ENCODE results near the gene NF1.

NF1 gene

DNA sequence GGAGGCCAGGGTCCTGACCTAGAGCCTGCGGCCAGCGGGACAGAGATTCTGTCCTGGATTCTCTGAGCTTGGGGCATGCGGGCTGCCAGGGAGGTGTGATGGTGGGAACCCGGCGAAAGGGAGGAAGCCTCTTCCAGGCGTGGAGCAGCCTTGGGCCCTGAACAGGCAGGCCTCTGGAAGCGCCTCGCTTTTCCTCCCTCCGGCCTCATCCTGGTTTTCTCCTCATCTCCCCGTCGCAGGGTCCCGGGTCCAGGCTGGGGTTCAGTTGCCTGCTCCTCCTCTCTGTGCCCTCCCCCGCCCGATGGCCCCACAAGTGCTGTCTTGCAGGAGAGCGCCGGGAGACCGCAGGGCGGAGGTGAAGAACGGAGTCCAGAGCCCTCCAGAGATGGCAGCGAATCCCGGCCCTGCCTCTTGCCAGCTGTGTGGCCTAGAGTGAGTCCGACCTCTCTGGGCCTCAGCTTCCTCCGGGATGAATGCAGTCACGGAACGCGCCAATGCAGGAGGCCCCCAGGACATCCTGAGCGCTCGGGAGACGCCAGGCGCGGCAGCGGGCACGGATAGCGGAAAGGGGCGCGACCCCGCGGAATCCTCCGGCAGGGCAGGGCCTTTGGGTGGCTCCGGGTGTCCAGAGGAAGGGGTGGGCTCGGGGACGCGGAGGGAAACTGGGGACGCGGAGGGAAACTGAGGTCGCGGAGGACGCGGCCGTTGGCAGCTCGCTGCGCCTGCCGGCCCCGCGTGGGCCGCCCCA is 296.1 kb downstream of the NF1 start:
- no peak for DNase-seq

DNA sequence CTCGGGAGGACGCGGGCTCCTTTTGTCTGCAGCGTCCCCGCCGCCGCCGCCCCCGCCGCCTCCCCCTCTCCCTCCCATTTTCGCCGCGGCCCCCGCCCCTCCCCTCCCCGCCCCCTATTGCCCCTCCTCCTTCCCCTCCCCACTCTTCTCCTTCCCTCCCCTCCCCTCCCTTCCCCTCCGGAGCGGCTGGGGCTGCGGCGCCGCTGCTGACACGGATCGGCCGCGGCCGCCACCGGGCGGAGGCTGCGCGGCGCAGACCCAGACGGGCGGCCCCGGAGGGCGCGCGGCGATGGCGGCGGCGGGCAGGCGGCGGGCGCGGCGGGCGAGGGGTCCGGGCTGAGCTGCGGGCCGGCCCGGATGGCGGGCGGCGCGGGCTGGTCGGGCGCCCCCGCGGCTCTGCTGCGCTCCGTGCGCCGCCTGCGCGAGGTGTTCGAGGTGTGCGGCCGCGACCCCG is 296.7 kb downstream of the NF1 start, which contains the start of gene RAB11FIP4:
TSS of gene RAB11FIP4 (plus strand) at position 180 of the 454 bp plus-strand sequence. CDS start at position 358, 178 bp downstream.
- no peak for DNase-seq

DNA sequence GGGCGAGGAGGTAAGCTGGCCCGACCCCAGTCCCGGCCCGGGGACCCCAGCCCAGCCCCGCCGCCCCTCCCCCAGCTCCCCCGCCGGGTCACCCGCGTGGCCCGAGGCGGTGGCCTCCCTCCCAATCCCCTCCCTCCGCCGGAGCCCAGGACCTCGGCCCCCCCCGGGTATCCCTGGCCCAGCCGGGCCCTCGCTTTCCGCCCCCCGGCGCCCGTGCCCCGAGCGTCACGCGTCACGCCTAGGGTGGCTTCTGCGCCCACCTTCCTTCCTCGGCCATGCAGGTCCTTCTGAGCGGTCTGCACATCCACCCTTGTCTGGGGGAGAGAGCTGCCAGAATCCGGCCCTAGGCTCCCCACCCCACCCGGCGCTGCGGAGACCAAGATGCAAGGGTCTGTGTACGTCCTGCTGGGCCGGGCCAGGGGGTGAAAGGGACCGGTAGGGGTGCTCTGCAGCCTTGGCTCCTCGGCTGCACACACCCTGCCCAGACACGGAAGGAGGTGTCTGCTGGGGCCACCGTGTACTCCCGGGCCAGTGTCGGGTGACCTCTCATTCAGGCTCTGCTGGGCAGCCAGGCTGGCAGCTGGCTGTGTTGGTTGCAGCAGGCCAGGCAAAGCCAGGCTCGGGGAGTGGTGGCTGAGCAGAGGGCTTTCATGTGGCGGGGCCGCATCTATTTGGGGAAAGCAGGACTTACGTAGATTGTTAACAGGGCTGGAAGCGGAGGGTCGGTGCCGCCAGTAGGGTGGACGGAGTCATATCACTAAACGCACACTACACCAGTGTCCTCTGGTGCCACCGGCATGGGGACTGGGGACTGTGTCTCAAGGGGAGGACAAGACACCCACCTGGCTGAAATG is 297.5 kb downstream of the NF1 start:
- no peak for DNase-seq

DNA sequence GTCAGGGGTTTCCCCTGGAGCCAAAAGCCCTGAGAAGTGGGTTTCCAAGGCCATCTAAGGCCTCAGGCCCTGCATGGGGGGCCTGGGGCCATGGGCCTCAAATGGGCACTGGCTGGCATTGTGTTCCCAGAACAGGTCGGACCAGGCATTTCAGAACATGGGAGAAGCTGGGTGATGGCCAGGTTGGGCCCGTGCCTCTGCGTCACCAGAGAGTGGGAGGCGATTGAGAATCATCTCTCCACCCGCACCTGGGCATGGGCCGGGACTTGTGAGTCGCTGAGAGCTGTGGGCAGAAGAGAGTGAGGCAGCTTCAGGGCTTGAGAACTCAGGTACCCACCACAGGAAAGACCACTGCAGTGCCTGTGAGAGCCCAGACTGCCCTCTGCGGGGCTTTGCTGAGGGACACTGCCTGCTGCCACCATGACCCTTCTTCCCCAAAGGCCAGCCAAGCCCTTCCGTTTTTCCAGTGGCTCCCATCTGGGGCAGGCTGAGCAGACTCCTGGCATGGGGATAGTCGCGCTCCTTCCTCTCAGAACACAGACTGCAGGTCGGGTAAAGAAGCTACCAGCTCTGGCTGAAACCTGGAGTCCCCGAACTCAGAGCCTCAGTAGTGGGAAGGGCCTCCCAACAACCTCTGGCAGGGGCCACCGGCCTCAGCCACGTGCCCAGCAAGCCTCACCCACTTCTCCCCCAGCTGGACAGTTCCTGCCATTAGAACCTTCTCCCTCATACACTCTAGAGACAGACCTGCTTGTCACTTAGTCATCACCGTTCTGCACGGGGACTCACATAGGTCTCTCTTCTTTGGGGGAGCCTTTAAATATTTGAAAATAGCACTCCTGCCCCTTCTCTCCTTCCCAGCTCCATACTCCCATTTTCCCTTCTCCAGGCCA is 298.3 kb downstream of the NF1 start:
- DNase-seq: no peak

DNA sequence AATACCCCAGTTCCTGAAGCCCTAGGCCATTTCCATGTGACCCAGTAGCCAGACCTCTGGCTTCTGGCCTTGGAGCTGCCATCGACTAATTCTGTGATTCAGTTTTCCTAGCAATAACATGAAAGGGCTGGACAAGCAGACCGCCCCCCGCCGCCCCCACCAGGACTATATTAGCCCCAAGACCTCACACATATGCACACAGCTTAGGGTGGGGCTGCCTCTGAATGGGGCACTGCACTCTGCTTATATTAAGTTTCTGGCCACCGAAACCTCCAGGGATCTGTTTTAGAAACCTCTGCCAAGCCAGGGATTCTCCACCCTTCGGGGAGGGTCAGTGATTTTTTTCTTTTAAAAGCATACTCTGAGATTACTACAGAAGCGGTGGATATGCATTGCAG is 299.0 kb downstream of the NF1 start:
- DNase-seq: no peak

DNA sequence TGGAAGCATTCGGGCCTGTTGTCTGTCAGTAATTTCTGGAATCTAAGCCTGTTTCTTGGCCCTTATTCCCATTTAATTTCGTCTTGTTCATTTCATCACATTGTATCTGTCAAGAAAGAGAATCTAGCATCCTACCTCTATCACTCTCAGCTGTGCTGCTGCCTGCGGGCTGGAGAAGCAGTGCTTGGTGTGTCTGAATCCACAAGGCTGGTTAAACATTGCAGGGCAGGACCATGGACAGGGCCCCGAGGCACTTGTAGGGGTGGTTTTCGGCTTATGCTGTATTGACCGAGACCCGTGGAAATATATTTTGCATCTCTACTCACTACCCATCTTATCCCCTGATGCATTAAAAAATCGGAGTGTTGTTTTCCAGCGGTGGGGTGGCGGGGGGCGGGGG is 299.8 kb downstream of the NF1 start:
- DNase-seq: peak; percentile 12

DNA sequence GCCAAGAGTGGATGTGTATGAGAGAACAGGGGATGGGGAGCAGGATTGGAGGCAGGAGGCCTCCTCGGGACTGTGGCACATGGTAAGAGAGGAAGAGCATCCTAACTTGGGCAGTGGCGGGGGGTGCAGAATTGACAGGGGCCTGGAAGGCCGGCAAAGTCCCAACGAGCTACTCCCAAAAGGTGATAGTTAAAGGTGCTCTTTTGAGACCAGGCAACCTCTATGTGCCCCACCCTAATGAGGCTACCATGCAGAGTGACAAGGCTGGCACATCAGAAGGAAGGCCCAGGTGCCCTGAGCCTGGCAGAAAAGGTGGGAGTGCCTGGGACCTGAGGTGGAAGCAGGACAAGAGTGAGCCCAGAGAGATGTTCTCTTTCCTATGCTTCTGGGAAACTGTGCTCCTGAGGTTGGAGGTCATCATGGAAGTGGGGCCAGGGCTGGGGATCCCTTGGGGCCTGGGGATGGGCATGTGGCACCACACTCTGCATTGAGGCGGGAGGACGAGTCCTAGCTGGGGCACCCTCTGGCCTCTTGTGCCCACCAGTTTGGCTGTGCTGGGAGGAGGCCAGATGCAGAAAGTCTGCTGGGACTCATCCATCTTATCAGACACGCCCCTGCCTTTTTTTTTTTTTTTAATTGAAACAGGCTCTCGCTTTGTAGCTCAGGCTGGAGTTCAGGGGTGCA is 302.6 kb downstream of the NF1 start:
- DNase-seq: no peak

DNA sequence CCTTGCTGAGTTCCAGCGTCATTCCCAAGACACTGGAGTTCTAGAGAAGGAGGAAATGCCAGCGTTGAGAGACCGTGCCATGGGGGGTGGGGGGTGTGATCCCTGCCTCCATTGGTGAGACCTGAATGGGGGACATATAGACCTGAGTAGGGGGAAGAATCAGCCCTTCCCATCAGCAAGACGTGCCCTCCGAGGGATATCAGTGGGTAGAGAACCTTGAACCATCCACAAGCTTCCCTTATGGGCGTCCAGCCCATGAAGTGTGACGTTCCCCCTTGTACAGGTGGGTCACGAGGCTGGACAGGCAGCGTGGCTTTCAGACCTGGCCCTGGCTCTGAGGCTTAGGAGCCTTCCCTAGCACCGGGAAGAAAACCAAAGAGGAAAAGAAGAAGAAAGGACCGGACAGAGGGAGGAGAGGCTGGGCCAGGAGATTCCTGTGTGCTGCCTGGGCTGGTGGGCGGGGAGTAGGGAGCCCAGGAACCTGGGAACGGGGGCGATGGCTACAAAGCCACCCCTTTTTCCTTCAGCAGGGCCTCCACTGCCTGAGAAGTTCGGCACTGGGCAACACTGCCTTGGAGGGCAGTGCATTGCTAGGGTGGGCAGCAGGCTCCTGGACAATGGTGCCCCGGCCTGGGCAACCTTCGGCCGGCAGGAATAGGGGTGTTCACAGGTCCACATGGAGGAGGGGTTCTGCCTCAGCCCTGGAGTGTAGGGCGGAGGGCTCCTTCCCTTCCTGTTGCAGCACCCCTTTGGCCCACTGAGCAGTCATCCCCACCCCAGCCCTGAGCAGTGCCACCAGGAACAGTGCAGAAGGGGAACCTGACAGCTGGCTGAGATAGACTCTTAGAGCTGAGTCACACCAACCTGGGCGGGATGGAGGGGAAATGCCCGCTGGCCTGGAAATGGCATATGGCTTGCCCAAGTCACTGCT is 303.9 kb downstream of the NF1 start:
- no peak for DNase-seq

DNA sequence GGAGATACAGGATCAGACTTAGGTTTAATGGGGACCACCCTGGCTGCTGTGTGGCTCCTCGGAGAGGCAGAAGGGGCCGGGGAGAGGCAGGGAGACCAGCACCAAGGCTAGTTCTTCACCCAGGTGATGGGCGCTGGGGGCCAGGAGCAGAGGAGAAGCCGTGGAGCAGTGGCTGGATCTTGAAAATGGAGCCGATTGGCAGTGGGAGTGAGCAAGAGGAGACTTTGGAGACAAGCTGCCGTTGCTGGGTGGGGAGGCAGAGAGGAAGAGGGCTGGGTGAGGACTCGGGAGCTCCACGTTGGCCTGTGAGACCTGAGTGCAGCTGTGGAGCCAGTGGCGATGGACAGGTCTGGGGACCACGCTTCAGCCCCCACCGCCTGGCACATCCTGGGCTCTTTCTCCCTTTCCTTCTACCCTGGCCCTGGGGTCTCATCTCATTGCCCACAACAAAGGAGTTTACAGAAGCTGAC is 305.7 kb downstream of the NF1 start:
- DNase-seq: no peak

DNA sequence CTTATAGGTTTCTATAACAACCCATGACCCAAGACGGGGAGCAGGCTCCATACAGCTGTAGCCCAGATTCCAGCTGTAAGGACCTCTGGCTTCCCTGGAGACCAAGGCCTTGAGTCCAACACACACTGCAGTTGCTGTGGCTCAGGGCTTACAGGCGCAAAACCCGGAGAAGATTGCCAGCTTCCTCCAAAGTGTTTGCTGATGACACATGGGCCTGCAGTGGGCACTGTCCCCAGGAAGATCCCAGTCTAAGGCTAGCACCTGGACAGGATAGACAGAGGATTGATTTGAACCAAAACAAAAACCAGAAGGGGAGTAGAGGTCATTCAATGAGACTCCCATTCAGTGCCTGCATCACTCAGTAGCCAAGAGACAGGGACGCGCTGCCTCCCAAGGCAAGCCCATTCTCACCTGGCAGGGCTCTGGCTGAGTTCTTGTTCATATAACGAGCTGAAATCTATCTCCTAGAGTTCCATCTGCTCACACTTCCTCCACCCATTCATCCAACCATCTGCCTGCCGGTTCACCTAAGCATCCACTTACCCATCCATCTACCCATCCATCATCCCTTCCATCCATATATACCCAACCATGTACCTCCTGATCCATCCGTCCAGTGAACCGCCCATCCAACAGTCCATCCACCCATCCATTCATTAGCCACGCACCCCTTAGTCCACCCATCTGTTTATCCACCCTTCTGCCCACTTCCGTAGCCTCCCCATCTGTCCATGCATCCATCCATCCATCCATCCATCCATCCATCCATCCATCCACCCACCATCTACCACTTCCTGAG is 306.9 kb downstream of the NF1 start:
- no peak for DNase-seq

DNA sequence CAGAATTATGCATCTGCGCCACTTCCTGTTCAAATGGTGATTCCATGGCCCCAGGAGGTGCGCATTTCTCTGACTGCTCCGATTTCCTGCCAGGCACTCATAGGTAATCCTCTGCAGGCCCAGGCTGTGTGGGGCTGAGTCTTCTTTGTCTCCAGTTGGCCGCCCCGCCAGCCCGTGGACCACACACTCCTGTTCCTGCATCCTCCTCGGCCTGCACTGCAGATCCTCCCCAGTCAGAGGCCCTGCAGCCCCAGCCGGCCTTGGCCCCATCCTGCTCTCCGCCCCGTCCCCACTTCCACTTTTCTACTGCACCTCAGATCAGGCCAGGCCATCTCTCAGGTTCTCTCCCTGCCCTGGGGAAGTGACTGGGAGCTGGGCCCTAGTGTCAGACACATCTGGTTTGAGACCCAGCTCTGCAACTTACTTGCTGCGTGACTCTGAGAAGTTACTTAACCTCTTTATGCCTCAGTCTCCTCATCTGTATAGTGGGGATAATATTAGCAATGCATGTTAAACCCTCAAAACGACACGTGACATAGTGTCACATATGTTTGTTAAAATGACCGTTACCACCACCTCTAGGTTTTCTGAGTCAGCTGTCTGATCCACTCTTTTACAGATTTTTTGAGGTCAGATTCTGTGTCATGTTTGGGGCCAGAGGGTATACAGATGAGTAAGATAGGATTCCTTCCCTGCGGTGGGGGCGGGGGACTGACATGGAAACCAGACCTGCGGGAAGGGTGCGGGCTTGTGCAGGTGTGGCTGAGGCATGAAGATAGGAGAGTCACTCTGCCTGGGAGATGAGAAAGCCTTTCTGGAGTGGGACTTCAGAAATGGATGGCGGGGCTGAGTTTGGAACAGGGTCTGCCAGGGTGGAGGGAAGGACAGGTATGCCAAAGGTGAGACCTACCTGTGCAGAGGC is 309.5 kb downstream of the NF1 start:
- no peak for DNase-seq

DNA sequence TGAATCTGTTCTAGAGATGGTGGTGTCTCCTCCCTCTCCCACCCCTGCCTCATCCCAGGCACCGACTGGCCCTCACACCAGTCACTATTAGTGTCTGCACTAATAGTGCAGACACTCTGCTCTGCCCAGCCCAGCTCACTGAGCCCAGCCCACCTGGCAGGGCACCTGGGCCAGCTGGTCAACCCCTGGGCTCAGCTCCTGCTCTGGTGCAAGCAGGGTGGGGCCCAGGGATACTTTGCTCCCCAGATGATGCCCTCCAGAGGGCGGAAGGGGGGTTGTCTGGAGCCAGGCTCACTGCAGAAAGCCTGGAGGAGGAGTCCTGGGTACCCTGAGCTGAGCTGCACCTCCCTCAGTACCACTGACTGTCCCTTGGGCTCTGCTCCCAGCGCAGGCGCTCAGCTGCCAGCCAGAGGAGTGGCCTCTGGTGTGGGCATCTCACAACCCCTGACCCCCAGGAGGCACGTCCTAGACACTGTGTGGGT is 311.2 kb downstream of the NF1 start:
- DNase-seq: no peak

DNA sequence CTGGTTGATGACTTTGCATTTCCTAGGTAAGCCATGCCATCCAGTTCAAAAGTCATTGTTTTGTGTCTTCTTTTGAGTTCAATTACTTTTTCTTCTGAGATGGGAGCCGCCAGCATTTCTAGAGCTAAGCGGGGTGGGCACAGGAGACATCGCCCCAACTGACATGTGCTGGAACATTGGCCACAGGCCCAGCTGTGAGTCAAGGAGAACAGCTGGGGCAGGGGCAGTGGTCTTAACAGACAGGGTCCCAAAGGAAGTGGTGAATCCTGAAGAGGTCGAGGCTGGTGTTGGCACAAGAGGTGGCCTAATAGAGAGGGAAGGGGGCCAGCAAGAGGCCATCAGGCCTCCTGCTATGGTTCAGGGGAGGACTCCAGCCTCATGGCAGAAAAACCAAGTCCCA is 313.8 kb downstream of the NF1 start:
- no peak for DNase-seq

DNA sequence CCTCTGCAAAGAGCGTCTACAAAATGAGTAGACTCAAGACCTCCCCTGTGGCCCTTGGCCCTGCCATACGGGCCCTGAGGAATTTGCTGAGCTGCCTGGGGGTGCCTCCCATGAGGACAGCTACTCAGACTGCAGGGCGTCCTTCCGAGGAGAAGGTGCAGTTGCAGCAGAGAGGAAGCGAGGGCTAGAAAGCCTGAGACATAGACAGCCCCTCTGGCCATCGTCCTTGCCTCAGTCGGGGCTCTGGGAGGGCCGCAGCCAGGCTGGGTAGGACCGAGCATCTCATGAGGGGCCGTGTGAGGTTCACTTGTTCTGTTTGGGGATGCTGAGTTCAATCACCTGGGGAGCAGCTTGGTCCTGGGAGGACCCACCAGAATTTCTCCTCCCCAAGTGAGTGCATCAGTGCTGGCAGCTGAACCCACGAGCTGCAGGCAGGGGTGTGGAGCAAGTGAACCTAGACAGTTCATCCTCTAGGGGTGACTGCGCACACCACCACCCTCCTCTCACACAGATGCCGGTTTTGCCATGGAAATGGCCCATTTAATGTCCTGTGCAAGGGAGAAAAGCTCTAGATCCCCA is 317.0 kb downstream of the NF1 start:
- DNase-seq: no peak

DNA sequence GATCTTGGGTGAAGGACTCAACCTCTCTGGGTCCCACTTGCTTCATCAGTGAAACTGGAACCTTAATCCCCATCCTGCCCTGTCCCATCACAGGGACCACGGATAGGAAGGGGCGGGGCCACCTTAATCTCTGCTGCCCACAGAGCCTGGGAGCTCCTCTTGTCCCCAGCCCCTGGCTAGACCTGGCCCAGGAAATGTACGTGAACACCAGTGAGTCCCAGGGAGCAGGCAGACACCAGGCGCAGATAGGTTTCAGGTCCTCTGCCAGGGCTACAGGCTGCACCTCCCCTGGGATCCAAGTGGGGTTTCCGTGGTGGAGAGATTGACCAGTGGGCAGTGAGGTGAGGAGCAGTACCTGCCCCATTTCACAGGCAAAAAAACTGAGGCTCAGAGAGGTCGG is 317.7 kb downstream of the NF1 start:
- no peak for DNase-seq

DNA sequence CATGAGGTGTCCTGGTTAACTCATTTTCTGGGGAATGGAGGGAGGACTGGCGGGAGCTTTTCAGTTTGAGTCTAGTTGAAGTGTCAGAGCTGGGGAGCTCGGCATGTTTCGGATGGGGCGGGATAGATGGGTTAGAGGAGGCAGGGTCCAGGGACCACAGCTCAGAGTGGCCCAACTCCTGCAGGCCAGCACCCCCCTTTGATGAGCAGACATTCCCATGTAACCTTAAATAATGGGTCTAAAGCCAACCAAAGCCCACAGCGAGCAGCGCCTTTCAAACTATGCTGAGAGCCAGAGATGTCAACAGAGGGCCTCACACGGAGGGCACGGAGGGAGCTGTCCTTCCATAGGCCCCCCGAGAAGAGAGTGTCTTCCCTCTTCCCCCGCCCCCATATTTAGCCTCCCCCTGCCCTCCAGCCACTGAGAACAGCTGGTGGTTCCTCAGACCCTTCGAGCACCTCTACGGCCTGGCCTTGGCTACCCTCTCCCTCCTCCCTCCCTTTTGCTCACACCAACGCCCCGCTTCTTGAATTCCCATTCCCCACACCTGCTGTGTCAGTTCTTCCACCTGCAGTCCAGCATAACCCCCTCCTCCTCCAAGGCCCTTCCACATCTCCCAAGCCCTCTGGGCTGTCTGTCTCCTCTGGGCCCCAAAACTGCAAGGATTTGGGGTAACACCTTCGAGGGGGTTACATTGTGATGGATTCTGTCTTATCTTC is 318.5 kb downstream of the NF1 start:
- no peak for DNase-seq

DNA sequence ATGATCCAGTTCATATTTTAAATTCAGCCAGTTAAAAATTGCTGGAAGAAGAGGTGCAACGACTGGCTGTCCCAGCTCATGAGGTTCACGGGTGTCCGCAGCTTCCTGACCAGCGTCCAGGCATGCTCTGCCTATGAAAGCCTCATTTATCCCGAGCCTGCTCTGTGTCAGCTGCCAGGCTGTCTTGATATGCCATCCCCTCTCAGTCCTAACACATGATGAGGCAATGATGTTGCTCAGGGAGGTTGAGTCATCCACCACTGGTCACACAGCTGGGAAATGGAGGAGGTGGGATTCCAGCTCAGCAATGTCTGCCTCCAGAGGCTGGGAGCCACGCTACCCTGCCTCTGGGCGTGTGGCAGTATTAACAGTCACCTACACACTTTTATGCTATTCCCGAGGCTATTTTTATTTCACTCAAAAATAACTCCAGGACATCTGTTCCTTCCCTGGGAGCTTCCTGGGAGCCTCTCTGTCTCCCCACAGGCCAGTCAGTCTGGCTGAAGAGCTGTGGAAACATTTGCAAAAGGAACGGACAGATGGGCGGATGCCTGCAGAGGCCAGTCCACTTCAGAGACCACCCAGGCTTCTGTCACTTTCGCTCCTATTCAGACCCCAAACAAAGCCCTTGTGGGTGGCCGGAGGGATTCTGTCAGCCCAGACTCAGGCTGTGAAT is 319.2 kb downstream of the NF1 start:
- peak; percentile 58 for DNase-seq

Data from NCI-H226 (cell line).